HL-60 (cell line): ENCODE results near the gene MLLT10.
"Not testable (repeated sequence)": the region's sequence is repeated elsewhere in the genome, so short reads cannot be mapped to it uniquely, and the experiment has no call there.

Experiments
- CTCF ChIP-seq: IDR thresholded peaks from one replicate; pipeline ENCODE4 v1.5.1; 2011; ENCODE audit warnings: low read length, control low read depth, inconsistent platforms; ENCODE audit not compliant: insufficient read depth
- GABPA ChIP-seq: IDR thresholded peaks from 2 replicates; pipeline ENCODE4 v1.6.1; 2012; ENCODE audit warnings: low read depth
- POLR2AphosphoS5 ChIP-seq: IDR thresholded peaks from 2 replicates; pipeline ENCODE4 v1.6.1; 2012; ENCODE audit warnings: low read depth

GRCh38 chr10:21581421-21581834 lies 47.4 kb downstream of the MLLT10 start:
- TF ChIP-seq CTCF, GABPA, POLR2AphosphoS5: not testable (repeated sequence)
